IPS-NIHi11 (cell line): Measurements from ENCODE around the gene NUP210L.

Source experiments
- DNase-seq: peaks from one replicate; pipeline ENCODE4 v3.0.0; 2012; ENCODE audit warnings: mixed read lengths, low spot score

The NUP210L gene

GRCh38 chr1:153944005-153944826, 210.7 kb downstream of the NUP210L start:
- no peak for DNase-seq

- DNase-seq: no peak
Measured at GRCh38 chr1:153942766-153943549, 211.9 kb downstream of the NUP210L start.
